Keratinocyte (primary cell): ENCODE measurements around the gene SZRD1. TPM values are rescaled to one million over a fixed set of nuclear protein-coding genes. Genes with fewer than 3 reads are reported as not detected.

Source experiments
- DNase-seq: peaks from one replicate; pipeline ENCODE4 v3.0.0-alpha.2; 2011; ENCODE audit warnings: low read depth, missing footprints, low spot score
- FAIRE-seq: peaks from 2 replicates; lab custom pipeline; 2011; peaks lifted over from hg19 to GRCh38; lab: Jason Lieb, UNC
- H2AFZ ChIP-seq: 2 replicates; pipeline ENCODE4 v1.6.0; 2012; ENCODE audit warnings: low read length, control low read depth, inconsistent platforms; ENCODE audit not compliant: control insufficient read depth
- H3K27ac ChIP-seq: 2 replicates; pipeline ENCODE4 v1.5.1; 2011; ENCODE audit warnings: low read length; ENCODE audit not compliant: control insufficient read depth, insufficient read depth
- H3K27me3 ChIP-seq: 3 replicates; pipeline ENCODE4 v1.6.0; 2011; ENCODE audit warnings: low read length; ENCODE audit not compliant: control insufficient read depth, insufficient read depth; ENCODE audit errors: extremely low read depth
- H3K36me3 ChIP-seq, 2 experiments: 2 replicates in 1 of 2; 3 replicates in 1 of 2; pipeline ENCODE4 v1.5.1; 2011; ENCODE audit warnings: low read length in 2 of 2, mild to moderate bottlenecking in 1 of 2; ENCODE audit not compliant: control insufficient read depth in 2 of 2, insufficient read depth in 2 of 2; ENCODE audit errors: extremely low read depth in 1 of 2
- H3K4me1 ChIP-seq: 3 replicates; pipeline ENCODE4 v1.5.1; 2011; ENCODE audit warnings: low read length; ENCODE audit not compliant: control insufficient read depth, insufficient read depth; ENCODE audit errors: extremely low read depth
- H3K4me2 ChIP-seq: 3 replicates; pipeline ENCODE4 v1.6.0; 2011; ENCODE audit warnings: low read depth, low read length; ENCODE audit not compliant: control insufficient read depth, insufficient read depth; ENCODE audit errors: extremely low read depth
- H3K4me3 ChIP-seq, 3 experiments: fragments of 200-600 bp in 1 of 3; sonication (generic) in 1 of 3; 2 replicates in 2 of 3; 3 replicates in 1 of 3; pipeline ENCODE4 v1.5.1; 2011 to 2016; ENCODE audit warnings: low read length in 3 of 3, mild to moderate bottlenecking in 3 of 3, control low read depth in 2 of 3, inconsistent platforms in 1 of 3, low read depth in 1 of 3, mixed read lengths in 1 of 3, mixed run types in 1 of 3, moderate library complexity in 1 of 3; ENCODE audit not compliant: control insufficient read depth in 2 of 3, insufficient read depth in 2 of 3; ENCODE audit errors: extremely low read depth in 1 of 3
- H3K79me2 ChIP-seq: 2 replicates; pipeline ENCODE4 v1.6.0; 2012; ENCODE audit warnings: low read length; ENCODE audit not compliant: control insufficient read depth, insufficient read depth
- H3K9ac ChIP-seq: 3 replicates; pipeline ENCODE4 v1.6.0; 2011; ENCODE audit warnings: low read length; ENCODE audit not compliant: control insufficient read depth, insufficient read depth; ENCODE audit errors: extremely low read depth
- H3K9me1 ChIP-seq: 3 replicates; pipeline ENCODE4 v1.6.0; 2011; ENCODE audit warnings: low read length; ENCODE audit not compliant: control insufficient read depth, insufficient read depth; ENCODE audit errors: extremely low read depth
- H3K9me3 ChIP-seq: 2 replicates; pipeline ENCODE4 v1.5.1; 2012; ENCODE audit warnings: low read depth, low read length; ENCODE audit not compliant: control insufficient read depth
- H4K20me1 ChIP-seq: 3 replicates; pipeline ENCODE4 v1.6.0; 2011; ENCODE audit warnings: low read length; ENCODE audit not compliant: control insufficient read depth, insufficient read depth; ENCODE audit errors: extremely low read depth
- EZH2 ChIP-seq: IDR thresholded peaks from one replicate; pipeline ENCODE4 v1.6.1; 2012; ENCODE audit warnings: inconsistent platforms, mild to moderate bottlenecking, low read length, moderate library complexity
- dilution Hi-C: fragments of 300-500 bp; cut with MboI; formaldehyde crosslinking; loops from one replicate; pipeline ENCODE4 v1.7.0; 2020; ENCODE audit warnings: low sequenced_read_pairs; ENCODE audit not compliant: extremely low pct_ligation_motif_present
- polyA plus RNA-seq, 5 experiments: library from polyadenylated mRNA; depleted of rRNA in 3 of 5; stranded (reverse) in 3 of 5; stranded (forward) in 1 of 5; unstranded in 1 of 5; fragments of >200 nt; gene quantifications; 1 replicate in 1 of 5; 2 replicates in 3 of 5; 3 replicates in 1 of 5; pipeline versions ENCODE4 v1.2.1 to v1.2.3, GENCODE V29; 2011 to 2012; ENCODE audit warnings: missing spikeins in 2 of 5, low read depth in 1 of 5, low replicate concordance in 1 of 5
- TF ChIP-seq, protein P1 (sequence below), 3 experiments: IDR thresholded peaks in 1 of 3; conservative IDR thresholded peaks in 1 of 3; optimal IDR thresholded peaks in 1 of 3; 2 replicates in 2 of 3; 3 replicates in 1 of 3; pipeline versions ENCODE3 to v1.5.1; 2011; ENCODE audit warnings: low read length in 3 of 3, mild to moderate bottlenecking in 3 of 3, moderate library complexity in 2 of 3, control low read depth in 1 of 3, inconsistent platforms in 1 of 3; ENCODE audit not compliant: insufficient read depth in 2 of 3; ENCODE audit errors: extremely low read depth in 1 of 3

SZRD1 gene
- polyA plus RNA-seq, 1 donor (not counting 4 experiments of a cell fraction or from before 2014, with no cell fraction given) = 68.7 TPM

DNA sequence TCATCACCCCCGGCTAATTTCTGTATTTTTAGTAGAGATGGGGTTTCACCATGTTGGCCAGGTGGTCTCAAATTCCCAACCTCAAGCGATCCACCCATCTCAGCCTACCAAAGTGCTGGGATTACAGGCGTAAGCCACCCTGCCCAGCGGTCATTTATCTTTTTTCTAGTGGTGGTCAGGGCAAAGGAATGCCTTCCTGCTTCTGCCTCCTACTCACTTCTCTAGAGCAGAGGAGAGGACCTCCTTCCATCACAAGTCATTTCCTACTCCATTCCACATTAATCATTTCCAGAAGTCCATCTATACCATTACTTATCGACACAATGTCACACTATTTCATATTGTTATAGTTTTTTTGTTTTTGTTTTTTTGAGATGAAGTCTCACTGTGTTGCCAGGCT is 28.1 kb upstream of the SZRD1 start:
- no peaks in the 10 kb centered on the region for H3K27me3 ChIP-seq
- dilution Hi-C loops = no loop called here
- H3K36me3 ChIP-seq = peaks cover 0 to 3% of the 10 kb centered on the region in 2 experiments
- FAIRE-seq (no peak), DNase-seq (no peak)
- H2AFZ ChIP-seq = no peak overlapping the region
- H4K20me1 ChIP-seq = peaks cover 3% of the 10 kb centered on the region
- no peaks in the 10 kb centered on the region for H3K9me1 ChIP-seq
- H3K4me3 ChIP-seq = no peak overlapping the region
- peaks cover 58% of the 10 kb centered on the region for H3K79me2 ChIP-seq
- H3K9ac ChIP-seq = no peak overlapping the region
- H3K27ac ChIP-seq = no peak overlapping the region
- peaks cover 7% of the 10 kb centered on the region for H3K4me1 ChIP-seq
- no peaks in the 10 kb centered on the region for H3K9me3 ChIP-seq
- TF ChIP-seq, protein P1, sequence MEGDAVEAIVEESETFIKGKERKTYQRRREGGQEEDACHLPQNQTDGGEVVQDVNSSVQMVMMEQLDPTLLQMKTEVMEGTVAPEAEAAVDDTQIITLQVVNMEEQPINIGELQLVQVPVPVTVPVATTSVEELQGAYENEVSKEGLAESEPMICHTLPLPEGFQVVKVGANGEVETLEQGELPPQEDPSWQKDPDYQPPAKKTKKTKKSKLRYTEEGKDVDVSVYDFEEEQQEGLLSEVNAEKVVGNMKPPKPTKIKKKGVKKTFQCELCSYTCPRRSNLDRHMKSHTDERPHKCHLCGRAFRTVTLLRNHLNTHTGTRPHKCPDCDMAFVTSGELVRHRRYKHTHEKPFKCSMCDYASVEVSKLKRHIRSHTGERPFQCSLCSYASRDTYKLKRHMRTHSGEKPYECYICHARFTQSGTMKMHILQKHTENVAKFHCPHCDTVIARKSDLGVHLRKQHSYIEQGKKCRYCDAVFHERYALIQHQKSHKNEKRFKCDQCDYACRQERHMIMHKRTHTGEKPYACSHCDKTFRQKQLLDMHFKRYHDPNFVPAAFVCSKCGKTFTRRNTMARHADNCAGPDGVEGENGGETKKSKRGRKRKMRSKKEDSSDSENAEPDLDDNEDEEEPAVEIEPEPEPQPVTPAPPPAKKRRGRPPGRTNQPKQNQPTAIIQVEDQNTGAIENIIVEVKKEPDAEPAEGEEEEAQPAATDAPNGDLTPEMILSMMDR (optimal IDR thresholded peaks at IDR 0.05 in 1 of 3, IDR thresholded peaks at IDR 0.05 in 1 of 3, conservative IDR thresholded peaks at IDR 0.05 in 1 of 3; ENCODE audit: extremely low read depth in 1 of 3, insufficient read depth in 2 of 3, low read length in 3 of 3) = no peak
- no peak for TF ChIP-seq EZH2
- H3K4me2 ChIP-seq = no peak overlapping the region

DNA sequence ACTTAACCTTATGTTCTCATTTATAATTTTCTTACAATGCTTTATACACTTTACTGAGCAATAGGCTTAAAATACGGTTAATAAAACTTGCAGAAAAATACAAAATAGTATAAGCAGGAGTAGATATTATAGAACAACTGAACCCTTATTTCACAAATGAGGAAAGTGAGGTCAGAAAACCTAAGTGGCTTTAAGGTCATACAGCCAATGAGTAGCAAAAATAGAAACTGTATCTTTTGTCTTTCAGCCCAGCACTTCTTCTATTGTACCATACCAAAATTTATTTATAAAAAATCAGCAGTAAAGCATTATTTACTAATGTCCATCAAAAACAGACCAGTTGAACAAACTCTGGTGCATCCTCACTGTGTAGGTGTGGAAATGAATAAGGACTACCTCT is 26.4 kb upstream of the SZRD1 start:
- no peaks in the 10 kb centered on the region for H3K9me1 ChIP-seq
- no peak for TF ChIP-seq EZH2
- TF ChIP-seq, protein P1 (optimal IDR thresholded peaks at IDR 0.05 in 1 of 3, IDR thresholded peaks at IDR 0.05 in 1 of 3, conservative IDR thresholded peaks at IDR 0.05 in 1 of 3; ENCODE audit: extremely low read depth in 1 of 3, insufficient read depth in 2 of 3, low read length in 3 of 3) = no peak
- peaks cover 0 to 3% of the 10 kb centered on the region in 2 experiments for H3K36me3 ChIP-seq
- H3K27me3 ChIP-seq = no peaks in the 10 kb centered on the region
- FAIRE-seq (no peak), DNase-seq (no peak)
- H3K79me2 ChIP-seq = peaks cover 57% of the 10 kb centered on the region
- no peak overlapping the region for H3K4me2 ChIP-seq
- no peaks in the 10 kb centered on the region for H3K9me3 ChIP-seq
- no peak overlapping the region for H3K27ac ChIP-seq
- no peaks in the 10 kb centered on the region for H4K20me1 ChIP-seq
- no peaks in the 10 kb centered on the region for H3K4me1 ChIP-seq
- dilution Hi-C loops = no loop called here
- H3K4me3 ChIP-seq = no peak overlapping the region
- no peak overlapping the region for H3K9ac ChIP-seq
- H2AFZ ChIP-seq = no peak overlapping the region
